DMS153 treated with DMSO at 0.1 percent for 48 hours (cell line): Measurements from ENCODE around the gene DNAJB12.

ENCODE experiments used
- DNase-seq: peaks from one replicate; lab custom pipeline; 2025; ENCODE audit not compliant: unreplicated experiment; lab: John Stamatoyannopoulos, UW

Gene DNAJB12

GRCh38 chr10:72295330-72295910 is 59.3 kb downstream of the DNAJB12 start:
- DNase-seq, result no peak

GRCh38 chr10:72292223-72292691 is 62.5 kb downstream of the DNAJB12 start:
- DNase-seq, result no peak

GRCh38 chr10:72291019-72291532 is 63.6 kb downstream of the DNAJB12 start:
- no peak for DNase-seq

- DNase-seq, result no peak
Measured at GRCh38 chr10:72285972-72286521, 68.7 kb downstream of the DNAJB12 start.

DNA sequence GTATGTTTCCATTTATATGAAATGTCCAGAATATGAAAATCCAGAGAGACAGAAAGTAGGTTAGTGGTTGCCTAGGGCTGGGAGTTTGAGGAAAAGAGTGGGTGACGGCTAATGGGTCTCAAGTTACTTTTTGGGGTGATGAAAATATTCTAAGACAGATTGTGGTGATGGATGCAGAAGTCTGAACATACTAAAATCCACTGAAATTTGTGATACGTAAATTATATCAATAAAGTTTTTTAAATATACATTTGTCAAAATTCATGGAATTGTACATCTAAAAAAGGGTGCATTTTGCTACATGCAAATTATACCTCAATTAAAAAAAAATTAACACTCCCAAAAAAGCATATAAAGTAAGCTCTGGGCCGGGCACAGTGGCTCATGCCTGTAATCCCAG is 71.6 kb downstream of the DNAJB12 start:
- DNase-seq, result no peak
